HG03439 (cell line): ENCODE data around the gene IQGAP2.
"Not testable (repeated sequence)": the region's sequence is repeated elsewhere in the genome, so short reads cannot be mapped to it uniquely, and the experiment has no call there.

Experiments used
- ATAC-seq: cut with Tn5 transposase; IDR thresholded peaks from one replicate; pipeline ENCODE4 v1.9.1; 2021; ENCODE audit warnings: mild to moderate bottlenecking, moderate library complexity; ENCODE audit not compliant: unreplicated experiment

IQGAP2 gene

GRCh38 chr5:76532973-76533372 lies 129.9 kb downstream of the IQGAP2 start:
- ATAC-seq = no peak

GRCh38 chr5:76535577-76535976 lies 132.5 kb downstream of the IQGAP2 start:
- no peak for ATAC-seq

DNA sequence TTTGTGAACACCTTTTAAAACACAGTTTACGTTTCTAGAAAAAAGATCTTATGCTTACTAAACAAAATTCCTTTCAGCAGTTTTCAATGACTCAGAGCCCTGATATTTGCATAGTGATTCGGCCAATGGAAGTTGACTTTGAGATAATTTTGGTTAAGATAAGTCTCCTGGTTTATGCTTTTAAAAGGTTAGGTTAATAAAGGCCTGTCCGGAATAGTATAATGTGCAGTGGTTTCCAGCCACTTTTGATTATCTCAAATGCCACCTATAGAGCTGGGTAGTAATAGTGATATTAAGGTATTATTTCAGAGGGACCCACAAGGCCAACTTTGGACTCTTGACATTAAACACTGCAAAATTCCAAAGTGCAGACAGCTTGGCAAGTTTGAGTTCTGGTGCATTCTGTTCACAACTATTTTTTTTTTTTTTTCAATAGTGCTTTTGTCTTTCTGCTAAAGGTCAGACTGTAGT lies 134.0 kb downstream of the IQGAP2 start:
- ATAC-seq = no peak

GRCh38 chr5:76542241-76542640 lies 139.2 kb downstream of the IQGAP2 start:
- no peak for ATAC-seq

DNA sequence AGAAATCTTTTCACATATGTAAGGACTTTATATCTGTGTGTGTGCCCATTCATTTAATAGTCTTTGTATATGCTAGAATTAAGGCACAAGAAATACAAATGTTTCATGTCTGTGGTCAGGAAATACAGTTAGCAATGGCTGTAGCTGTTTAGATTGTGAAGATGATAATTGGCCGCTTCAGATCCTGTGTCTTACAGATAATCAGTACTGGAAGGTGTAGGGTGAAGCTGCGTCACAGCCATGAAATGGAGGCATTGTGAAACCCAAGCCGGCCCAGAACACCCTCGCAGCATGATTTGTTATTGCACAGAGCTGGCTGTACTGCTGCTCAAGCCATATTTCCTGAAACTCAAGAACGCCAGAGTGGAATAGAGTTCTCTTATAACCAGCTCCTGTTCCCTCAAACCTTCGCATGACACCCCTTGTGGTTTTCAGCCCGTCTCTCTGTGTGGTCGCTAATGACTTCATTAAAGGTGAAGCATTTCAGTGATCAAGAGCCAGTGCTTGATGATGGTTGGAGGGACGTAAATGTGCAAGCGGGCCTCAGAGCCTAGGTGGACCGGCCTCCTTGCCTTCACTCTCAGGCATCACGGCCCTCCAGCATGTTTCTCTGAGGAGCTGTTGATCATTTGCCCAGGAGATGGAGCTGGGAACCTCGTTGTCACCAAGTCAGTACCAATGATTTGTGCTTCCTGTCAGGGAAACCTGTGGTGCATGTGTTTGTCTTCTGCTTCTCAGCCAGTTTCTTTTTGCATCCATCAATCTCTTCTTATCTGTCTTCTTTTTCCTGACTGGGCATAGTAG lies 140.0 kb downstream of the IQGAP2 start:
- no peak for ATAC-seq

DNA sequence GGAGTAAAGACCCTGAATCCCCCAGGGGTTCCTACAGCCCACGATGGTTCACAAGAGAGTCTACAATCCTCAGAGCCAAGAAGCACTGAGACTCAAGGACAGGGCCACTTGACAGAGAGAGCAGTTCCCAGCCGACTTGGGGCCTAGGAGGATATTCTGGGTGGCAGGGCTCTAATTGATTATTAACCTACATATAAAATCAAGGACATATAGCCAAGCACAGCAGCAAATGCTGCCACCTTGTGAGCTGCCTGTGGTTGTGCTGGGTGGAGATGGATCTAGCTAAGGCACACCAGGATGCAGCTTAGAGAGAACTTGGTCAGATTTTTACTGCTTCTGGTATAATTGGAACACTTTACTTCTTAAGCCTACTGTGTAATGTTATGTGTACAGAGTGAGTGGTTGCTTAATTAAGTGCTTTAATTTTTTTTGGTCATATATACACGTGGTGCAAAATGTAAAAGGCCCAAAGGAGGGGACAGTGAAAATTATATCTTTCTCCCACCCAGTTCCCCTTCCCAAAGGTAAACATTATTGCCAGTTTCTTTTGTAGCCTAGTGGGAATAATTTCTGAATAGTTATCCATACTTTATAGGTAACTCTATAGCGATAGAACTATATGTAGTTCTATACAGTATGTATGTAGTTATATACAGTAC lies 141.3 kb downstream of the IQGAP2 start:
- ATAC-seq = no peak

GRCh38 chr5:76545184-76545583 lies 142.1 kb downstream of the IQGAP2 start:
- no peak for ATAC-seq

GRCh38 chr5:76546497-76547102 lies 143.5 kb downstream of the IQGAP2 start:
- no peak for ATAC-seq

GRCh38 chr5:76547242-76547890 lies 144.3 kb downstream of the IQGAP2 start:
- ATAC-seq = peak; percentile 72

DNA sequence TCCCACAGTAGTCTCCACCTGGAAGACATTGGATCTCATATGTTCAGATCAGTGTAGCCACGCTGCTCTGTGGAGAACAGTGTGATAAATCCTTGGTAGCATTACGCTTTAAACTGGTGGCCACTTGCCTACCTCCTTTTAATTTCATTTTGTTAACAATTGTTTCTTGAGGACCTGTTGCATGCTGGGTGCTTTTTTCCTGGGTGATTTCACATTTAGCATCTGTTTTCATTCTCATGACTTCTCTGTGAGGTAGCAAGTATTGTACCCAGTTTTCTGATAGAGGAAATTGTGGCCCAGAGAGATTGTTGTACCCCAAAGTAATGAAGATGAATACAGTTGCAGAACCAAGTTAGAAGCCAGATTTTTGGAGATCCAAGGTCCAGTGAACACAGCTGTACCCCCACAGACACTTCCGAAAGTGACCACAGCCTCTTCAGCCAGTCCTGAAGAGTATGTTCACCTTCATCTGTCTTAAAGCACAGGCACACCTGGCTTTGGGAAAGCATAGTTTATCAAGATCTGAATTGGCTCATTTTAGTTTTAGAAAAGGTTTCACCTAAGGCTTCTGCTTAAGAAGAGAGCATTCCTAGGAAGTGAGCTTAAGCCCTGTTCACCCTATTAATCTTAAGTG lies 144.9 kb downstream of the IQGAP2 start:
- no peak for ATAC-seq

DNA sequence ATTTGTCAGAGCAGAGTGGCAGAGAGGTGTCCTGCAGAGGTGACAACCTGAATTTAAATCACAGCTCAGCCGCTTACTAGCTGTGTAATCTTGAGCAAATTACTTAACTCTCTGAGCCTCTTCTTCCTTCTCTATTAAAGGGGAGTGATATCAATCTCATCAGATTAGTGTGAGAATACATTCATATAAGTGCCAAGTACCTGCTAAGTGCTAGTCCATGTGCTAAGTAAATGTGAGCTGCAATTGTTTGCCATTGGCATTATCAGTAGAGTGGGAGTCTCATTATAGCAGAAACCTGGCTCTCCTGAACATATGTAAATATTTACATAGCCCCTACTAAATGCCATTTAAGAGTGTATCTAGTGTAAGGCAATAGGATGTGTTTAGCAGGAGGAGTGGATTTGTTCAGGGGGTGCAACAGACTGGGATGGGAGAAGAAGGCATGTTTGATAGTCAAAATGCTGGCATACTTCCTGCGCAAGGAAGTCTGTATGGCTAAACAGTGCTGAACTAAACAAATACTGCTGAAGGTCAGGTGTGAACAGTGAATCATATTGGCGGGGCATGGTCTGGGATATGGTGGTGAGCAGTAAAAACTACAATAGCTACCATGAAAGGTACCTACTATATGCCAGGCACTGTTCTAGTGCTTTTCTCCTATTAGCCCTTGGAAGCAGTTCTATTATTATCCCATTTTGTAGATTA lies 145.6 kb downstream of the IQGAP2 start:
- ATAC-seq = no peak

DNA sequence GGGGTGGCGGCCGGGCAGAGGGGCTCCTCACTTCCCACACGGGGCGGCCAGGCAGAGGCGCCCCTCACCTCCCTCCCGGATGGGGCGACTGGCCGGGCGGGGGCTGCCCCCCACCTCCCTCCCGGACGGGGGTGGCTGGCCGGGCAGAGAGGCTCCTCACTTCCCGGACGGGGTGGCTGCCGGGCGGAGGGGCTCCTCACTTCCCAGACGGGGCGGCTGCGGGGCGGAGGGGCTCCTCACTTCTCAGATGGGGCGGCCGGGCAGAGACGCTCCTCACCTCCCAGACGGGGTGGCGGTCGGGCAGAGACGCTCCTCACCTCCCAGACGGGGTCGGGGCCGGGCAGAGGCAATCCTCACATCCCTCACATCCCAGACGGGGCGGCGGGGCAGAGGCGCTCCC lies 147.8 kb downstream of the IQGAP2 start:
- not testable (repeated sequence) for ATAC-seq

DNA sequence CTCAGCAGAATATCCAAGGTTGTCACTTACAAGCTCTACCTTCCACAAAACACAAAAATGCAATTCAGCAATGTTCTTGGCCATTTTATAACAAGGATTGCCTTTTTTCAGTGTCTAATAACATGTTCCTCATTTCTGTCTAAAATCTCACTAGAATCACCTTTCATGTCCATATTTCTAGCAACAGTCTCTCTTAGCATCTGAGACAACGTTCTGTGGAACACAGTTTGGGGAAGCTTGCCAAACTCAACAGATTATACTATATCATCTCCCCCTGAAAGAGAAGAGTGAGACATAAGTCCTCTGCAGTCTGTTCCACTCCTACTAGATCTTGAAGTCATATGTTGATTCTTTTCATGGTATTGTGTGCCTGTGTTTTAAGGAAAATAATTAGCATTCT lies 149.5 kb downstream of the IQGAP2 start:
- ATAC-seq = no peak

DNA sequence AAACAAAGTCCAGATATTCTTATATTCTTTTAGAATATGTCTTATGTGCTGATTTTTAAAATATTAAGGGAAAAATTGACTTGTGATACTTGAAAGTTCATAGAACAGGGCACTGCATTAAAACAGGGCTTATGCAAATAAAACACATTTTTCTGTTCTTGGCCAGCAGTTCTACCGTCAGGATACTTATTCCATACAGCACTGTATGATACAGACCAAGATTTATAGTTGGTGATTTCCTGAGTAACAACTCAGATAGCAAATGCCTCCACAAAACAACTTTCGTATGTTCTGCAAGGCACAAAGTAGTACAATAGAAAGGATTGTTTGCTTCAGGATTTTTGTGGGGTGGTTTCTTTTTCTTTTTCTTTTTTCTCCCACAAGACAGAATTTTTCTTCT lies 150.2 kb downstream of the IQGAP2 start:
- ATAC-seq = no peak

DNA sequence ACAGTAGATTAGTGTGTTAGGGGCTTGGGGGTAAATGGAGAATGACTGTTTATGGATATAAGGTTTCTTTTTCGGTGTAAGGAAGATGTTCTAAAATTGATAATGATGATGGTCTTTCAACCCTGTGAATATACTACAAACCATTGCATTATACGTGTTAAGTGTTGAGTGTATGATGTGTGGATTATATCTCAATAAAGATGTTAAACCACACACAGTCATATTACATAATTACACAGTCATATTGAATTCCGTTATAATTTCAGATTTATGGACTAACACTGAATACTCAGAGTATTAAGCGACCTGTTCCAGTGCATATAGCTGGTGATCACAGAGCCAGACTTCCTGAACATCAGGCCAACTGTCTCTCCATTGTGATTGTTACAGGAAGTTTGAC lies 152.0 kb downstream of the IQGAP2 start:
- ATAC-seq = no peak

DNA sequence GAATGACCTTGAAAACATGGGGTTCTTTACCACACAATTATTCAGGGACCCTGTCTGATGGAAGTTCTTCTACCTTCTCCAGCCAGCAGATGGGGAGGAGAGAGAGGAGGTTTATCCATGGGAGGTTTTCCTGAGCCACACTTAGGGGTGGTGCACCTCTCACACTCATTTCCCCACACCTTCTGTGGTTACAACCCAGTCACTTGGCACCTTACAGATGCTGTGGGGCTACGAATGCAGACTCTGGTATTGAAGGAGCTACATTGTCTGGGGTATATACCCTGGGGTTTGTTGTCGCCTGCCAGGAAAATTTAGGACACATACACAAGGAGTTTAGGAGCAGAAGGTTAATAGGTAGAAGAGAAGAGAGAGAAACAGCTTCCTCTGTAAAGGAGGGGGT lies 152.6 kb downstream of the IQGAP2 start:
- ATAC-seq = no peak

DNA sequence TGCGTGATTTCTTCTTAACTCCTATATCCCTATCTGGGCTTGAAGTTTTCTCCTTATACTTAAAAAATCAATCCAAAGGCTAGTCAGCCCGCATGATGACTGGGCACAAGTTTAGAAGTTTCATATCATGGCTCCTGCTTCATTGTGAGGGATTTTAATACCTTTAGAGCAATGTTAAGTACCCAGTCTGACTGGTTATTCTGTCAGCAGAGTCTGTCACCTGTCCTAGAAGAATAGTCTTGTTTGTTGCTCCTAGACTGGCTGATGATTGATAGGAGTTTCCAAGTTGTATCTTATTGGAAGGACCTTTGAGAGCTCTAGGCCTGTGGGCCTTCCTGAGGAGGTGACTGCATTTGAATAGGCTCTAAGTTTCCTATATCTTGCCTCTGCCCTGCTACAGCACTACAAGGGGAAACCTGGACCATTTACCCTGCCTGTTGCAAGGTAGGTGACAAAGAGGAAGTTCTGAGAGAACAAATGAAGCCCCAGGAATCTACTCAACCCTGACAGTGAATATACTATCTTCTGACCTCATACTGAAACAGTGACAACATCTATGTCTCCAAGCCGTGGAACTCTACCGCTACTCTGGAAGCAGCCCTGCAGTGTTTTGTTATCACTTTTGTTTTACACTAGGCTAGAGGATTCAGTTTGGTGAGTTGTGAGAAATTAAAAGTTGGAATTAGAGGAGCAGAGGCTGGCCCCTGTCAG lies 153.6 kb downstream of the IQGAP2 start:
- peak; percentile 74 for ATAC-seq

- ATAC-seq = no peak
Measured at GRCh38 chr5:76560952-76561891, 158.1 kb downstream of the IQGAP2 start.

DNA sequence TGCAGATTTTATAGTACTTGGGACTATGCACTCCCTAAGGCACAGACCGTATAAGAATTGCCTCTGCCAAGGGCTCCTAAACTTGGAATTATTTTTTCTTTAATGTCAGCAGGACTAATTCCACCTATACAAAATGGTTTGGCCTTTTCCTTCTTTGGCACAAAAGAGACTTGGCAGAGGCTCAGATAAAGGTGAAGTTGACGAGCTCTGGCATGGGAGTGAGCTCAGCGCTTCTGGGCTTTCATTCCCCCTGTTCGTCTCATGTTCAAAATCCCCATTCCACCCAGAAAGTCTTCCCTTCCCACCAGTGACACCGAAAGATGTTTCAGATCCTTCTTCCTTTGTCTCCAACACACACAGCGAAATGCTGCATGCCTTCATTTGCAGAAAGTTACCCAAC lies 158.9 kb downstream of the IQGAP2 start:
- ATAC-seq = no peak
